ENCODE data around the gene ELP4. TPM values are rescaled to one million over a fixed set of nuclear protein-coding genes. Genes with fewer than 3 reads are reported as not detected.

The ELP4 gene
- total and polyA plus RNA-seq, 2 experiments from 2014 or later, result 28.2 to 38.3 TPM

DNA sequence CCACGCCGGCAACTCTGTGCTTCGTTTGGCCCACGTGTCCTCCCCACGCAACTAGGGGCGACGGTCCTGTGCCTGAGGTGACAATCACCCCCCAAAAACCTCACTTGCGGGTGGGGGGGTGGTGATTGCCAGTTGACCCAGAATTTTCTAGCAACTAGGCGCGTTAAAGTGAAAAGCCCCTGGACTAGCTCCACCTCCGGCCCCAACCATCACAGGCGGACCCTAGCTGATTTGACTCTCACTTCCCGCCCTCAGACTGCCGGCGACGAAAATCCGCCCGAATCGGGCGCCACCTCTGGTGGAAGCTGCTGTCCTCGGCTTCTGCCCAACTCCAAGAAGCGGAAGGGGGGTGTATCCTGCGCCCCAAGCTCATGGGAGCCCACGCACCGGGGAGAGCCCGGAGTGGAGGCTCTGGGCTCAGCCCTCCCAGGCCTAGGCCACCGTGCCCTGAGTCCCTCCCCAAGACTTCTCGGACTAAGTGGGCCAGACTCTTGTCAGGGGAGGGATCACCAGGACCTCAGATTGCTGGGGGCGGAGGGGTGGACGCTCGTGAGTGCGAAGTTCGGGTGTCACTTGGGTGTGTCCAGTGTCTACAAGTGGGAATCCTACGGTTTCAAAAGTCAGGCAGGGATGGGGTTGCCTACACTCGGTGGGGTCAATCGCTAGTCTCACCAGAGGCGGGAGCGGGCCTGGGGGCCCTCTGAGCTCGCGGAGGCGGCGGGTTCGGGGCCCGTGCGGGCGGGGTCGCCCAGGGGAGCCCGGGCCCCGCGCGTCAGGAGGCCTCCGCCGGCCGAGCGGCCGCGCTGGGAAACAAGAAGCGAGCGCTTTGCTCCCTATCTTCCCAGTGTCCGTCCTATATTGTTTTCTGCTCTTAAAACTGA lies 289.2 kb downstream of the ELP4 start:
- peak overlapping the region; percentile 94 for H2AFZ ChIP-seq
- H3K4me1 Mint-ChIP-seq, result peaks cover 47% of the 10 kb centered on the region
- H3K4me2 ChIP-seq, result peak overlapping the region; percentile 91

More for the DNA sequence above, 289.2 kb downstream of the ELP4 start:
- DNase-seq (ENCODE audit: low spot score) (peak; percentile 92), ATAC-seq (peak; percentile 77)
- H3K36me3 Mint-ChIP-seq (ENCODE audit: low read depth), result no peaks in the 10 kb centered on the region; the same call in 2 of the 3 replicates
- Histone ChIP-seq H4K20me1 (replicated peaks; ENCODE audit: insufficient read depth) (peaks cover 17% of the 10 kb centered on the region), H3K27me3 (ENCODE audit: insufficient read depth) (peaks cover 100% of the 10 kb centered on the region), H3K9me2 (ENCODE audit: insufficient read depth) (no peaks in the 10 kb centered on the region), H3K4me1 (ENCODE audit: insufficient read depth) (peaks cover 47% of the 10 kb centered on the region), H3K79me2 (replicated peaks; ENCODE audit: insufficient read depth) (no peaks in the 10 kb centered on the region), H3K27ac (ENCODE audit: low read depth) (no peak overlapping the region), H3F3A (replicated peaks; ENCODE audit: low read depth) (peaks cover 35% of the 10 kb centered on the region), H3K4me3 (peak overlapping the region; percentile 60), H3K36me3 (ENCODE audit: insufficient read depth) (no peaks in the 10 kb centered on the region)
- peak overlapping the region; percentile 68 for H3K4me3 Mint-ChIP-seq
- no peak overlapping the region for H3K27ac Mint-ChIP-seq
- H3K27me3 Mint-ChIP-seq (ENCODE audit: insufficient read depth, low read depth, poor library complexity), result peaks cover 86% of the 10 kb centered on the region
- peaks cover 3% of the 10 kb centered on the region; the same call in 2 of the 3 replicates for H3K9me3 Mint-ChIP-seq
- no peak for TF ChIP-seq EZH2phosphoT487 (IDR thresholded peaks at IDR 0.05; ENCODE audit: unreplicated experiment)
- no peak for TF ChIP-seq ZNF114 (CRISPR knock-in tag; IDR thresholded peaks at IDR 0.05)
- TF ChIP-seq, protein P1, sequence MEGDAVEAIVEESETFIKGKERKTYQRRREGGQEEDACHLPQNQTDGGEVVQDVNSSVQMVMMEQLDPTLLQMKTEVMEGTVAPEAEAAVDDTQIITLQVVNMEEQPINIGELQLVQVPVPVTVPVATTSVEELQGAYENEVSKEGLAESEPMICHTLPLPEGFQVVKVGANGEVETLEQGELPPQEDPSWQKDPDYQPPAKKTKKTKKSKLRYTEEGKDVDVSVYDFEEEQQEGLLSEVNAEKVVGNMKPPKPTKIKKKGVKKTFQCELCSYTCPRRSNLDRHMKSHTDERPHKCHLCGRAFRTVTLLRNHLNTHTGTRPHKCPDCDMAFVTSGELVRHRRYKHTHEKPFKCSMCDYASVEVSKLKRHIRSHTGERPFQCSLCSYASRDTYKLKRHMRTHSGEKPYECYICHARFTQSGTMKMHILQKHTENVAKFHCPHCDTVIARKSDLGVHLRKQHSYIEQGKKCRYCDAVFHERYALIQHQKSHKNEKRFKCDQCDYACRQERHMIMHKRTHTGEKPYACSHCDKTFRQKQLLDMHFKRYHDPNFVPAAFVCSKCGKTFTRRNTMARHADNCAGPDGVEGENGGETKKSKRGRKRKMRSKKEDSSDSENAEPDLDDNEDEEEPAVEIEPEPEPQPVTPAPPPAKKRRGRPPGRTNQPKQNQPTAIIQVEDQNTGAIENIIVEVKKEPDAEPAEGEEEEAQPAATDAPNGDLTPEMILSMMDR (conservative IDR thresholded peaks at IDR 0.05; ENCODE audit: low read depth in 2 of 2), result peak; percentile 60 to 62
- peak; percentile 35 for TF ChIP-seq EZH2 (IDR thresholded peaks at IDR 0.05; ENCODE audit: low read depth, unreplicated experiment)
- no peak for TF ChIP-seq JUNB (IDR thresholded peaks at IDR 0.05; ENCODE audit: unreplicated experiment)
- no peak for TF ChIP-seq ZNF462 (CRISPR knock-in tag; IDR thresholded peaks at IDR 0.05)
